22Rv1 (cell line): ENCODE data around the gene FBXO45.

Source experiments
- CTCF ChIP-seq: fragments of 450-650 bp; IDR thresholded peaks from 2 replicates; pipeline ENCODE4 v1.5.1; 2017; ENCODE audit warnings: mild to moderate bottlenecking
- ZFX ChIP-seq: fragments of 450-650 bp; IDR thresholded peaks from 2 replicates; pipeline ENCODE4 v1.6.1; 2017; ENCODE audit warnings: antibody characterized with exemption, borderline replicate concordance

- no peak for TF ChIP-seq CTCF
- no peak for TF ChIP-seq ZFX
Observed at GRCh38 chr3:196519718-196520082, 48.8 kb upstream of the FBXO45 start.
